HTERT RPE-1 (cell line): Measurements from ENCODE around the gene KRT78.
"Not testable (repeated sequence)": the region's sequence is repeated elsewhere in the genome, so short reads cannot be mapped to it uniquely, and the experiment has no call there.

ENCODE experiments used
- in situ Hi-C: fragments of 300-500 bp; cut with MboI; formaldehyde crosslinking; loops from 4 replicates; pipeline ENCODE4 v1.14.3; 2020; ENCODE audit warnings: low sequenced_read_pairs

Gene KRT78

DNA sequence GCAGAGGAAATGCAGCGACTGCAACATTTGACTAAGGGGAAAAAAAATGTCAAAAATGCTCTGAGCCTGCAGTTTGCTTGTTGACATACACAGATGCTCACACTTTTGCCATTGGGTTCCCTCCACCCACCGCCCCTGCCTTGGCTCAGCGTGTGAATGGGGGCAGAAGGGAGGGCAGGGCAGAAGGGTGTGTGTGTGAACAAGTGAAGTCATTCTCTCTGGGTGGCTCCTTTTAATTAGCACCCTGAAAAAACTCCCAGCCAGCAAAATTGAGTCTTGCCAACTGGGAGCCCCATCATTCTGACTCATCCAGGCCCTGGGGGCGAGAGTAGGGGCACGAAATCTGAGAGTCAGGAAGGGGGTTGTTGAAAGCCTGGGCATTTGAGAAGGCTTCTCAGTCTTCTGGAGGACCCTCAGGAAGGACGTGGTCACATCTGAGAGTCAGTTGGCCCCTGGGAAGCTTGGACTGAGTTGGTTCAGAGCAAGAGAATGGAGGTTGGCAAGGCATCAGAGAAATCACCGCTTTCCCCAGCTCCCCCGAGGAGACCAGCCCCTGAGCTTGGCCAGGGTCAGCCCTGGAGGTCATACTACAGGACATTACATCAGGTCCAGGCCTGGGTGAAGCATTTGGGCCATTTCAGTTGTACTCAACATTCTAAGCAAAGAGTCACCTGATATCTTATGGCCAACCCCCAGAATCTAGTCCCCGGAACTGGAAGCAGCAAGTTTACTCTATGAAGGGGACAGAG lies 22.7 kb upstream of the KRT78 start:
- in situ Hi-C loops = no loop called here

DNA sequence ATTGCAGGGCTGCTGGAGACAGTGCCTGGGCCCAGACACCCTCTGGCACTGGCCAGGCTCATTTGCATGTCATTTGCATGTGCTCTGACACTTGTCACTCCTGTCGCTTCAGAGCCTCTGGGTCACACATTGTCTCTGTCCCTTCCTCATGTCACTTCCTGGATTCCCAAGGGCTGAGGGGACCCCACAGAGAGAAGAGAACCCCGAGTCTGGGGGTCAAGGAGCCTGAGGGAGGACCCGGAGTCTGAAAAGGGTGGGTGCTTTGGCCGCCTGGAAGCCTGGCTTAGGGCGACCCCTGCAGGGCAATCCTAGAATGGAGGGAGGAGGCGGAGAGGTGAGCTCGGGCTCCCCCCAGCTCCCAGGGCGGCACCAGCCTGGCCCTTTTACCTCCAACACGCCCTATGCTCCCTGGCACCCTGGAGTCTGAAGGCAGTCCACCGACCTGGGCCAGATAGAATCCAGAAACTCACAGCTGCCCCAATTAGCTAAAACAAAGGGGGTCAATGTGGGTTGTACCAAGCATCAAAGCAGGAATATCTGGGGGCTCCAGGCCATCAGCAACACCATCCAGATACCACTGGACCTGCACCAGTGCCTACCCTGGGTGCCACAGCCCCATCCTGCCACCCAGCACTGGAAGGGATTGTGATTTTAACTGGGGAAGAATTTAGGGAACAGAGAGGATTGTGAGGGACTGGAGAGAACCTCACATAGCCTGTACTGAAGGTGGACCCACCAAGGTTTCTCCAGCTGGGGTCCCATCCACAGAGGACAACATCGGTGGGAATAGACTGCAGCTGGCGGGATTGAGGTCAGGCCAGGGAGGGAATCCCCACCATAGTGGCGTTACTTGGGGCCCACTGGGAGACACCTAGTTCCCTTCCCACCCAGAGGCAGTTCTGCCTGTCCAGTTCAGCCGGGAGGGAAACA lies 21.8 kb upstream of the KRT78 start:
- in situ Hi-C loops = no loop called here

DNA sequence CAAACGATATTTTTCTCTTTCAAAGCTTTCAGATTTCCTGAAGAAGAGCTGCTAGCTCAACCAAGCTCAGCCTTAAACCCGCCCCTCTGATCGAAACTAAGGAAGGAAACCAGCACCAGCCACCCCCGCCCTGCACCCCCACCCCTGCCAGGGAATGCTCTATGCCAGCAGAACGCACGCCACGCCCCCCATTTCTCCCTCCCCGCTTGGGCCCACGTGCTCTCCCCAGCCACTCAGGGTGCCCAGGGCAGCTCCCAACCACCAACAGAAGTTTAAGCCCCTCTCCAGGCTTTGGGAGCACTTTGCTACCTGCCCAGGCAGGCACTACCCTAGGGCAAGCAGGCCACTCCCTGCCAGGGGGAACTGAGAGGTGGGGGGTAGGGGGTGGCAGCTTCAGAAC lies 18.8 kb upstream of the KRT78 start:
- in situ Hi-C loops = no loop called here

DNA sequence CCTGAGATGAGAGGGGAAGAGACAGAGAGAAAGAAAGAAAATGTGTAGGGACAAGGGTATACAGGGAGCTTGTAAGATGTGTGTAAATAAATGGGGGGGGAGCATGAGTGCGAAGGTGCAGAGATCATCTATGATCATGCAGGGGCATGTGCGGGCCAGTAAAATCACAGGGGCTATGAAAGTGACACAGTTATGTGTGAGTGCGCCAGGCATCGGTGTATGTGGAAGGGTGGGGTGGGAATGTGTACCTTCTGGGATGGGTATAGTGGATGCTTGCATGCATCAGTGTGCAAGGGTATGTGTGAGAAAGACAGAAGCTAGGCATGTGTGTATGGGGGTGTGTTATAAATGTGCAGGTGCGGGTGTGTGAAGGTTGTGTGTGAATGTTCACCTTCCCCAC lies 18.4 kb upstream of the KRT78 start:
- in situ Hi-C loops = no loop called here

DNA sequence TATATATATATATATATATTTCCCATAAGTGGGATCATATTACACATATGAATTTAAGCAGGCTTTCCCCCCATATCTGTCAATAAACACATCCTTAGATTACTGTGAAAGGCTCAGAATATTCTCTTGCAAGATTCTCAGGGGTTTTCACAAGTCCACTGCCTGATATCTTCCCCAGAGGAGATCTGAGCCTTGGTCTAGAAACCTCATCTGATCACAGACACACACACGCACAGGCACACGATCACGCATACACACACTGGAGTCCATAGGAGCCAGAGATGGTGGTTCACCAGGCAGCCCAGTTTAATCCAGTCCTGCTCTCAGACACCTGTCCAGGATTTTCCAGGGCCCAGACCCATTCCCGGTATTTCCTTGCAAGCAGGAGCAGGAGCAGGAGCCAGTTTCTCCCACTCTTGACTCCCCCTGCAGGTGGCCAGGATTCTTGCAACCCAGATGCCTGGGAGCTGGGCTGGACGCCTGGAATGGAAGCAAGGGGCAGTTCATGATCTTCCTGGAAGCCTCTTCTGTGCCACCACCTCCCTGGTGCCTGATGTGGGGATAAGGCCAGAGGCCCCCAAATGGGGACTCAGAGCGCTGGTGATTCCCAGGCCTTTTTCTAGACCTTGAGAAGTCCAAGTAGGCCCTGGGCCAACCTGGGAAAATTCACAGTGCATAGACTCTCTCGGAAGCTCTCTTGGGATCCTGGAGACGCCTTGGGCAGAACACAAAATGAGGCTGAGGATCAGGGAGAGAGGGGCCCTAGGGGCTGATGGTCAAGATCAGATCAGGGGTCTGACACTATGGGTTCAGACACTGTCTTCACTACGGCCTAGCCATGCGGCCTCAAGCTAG lies 16.5 kb upstream of the KRT78 start:
- in situ Hi-C loops = no loop called here

DNA sequence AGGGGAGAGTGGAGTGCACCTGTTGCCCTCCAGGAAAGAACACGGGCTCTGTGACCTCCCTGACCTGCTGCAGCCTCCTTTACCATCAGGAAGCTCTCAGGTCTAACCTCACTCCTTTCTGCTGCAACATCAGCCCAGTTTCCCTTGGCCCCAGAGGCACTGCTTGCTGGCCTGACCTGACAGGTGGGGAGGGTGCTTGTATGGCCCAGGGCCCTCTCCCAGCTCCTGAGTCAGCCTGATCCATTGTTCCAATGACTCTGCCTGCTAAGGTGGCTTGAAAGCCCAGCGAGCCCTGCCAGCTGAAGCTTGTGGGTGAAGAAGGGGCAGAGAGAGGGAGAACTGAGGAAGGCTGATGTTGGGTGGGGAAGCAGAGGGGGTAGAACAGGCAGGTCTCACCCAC lies 13.2 kb upstream of the KRT78 start:
- in situ Hi-C loops = no loop called here

DNA sequence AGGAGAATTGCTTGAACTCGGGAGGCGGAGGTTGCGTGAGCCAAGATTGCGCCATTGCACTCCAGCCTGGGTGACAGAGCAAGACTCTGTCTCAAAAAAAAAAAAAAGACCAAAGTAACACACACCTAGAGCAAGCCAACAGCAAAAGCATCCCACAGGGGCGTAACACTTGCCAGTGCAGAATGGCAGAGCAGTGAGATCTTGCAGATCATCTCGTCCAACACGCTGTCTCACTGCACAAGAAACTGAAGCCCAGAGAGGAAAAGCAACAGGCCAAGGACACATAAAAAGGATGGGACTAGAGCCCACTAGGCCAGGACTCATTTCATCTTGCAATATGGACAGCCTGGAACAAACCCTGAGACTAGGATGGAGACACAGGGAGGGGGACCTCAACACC lies 12.7 kb upstream of the KRT78 start:
- in situ Hi-C loops = no loop called here

DNA sequence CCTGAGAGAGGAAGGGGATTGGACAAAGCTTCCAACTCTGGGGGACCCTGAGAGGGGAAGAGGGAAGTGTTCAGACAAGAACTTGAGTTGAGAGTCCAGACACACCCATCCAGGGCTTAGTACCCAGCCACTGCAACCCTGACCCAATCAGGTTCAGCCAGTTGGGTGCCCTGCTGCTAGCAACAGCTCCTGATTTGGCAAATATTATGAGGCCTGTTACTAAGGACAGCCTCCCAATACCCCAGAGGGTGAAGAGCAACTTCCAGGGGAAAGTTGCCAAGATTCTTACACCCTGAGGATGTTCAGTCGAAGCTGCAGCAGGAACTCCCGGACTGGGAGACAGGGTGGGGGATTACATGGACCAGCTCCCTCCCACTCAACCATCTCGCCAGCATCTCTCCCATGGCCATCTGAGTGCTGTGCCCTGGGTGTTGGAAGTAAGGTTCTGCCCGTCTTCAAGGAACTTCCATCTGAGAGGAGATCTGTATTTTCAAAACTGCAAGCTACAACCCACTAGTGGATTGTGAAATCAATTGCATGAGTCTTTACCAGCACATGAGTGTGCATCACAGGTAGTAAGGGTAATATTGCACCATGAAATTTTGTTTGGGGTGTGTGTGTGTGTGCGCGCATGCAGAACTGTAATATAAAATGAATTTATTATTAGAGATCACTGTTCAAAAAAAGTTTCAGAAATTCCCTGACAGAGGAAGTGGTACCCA lies 11.5 kb upstream of the KRT78 start:
- in situ Hi-C loops = no loop called here

DNA sequence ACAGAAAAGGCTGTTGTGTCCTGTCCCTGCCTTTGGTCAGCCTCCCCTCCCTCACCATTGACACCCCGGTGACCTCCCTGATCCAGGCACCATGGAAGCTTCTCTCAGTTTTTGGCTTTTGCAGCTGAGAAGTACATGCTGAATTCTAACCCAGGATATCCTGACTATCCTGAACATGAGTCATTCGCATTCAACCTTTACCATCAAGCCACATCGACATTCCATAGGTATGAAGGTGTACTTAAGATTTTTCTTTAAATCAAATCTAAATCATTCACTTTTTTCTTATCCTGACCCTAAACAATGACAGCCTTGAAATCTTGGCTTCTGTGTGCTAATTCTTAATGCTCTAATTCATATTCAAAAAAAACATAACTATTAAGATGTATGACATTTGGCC lies 8.7 kb upstream of the KRT78 start:
- in situ Hi-C loops = no loop called here

DNA sequence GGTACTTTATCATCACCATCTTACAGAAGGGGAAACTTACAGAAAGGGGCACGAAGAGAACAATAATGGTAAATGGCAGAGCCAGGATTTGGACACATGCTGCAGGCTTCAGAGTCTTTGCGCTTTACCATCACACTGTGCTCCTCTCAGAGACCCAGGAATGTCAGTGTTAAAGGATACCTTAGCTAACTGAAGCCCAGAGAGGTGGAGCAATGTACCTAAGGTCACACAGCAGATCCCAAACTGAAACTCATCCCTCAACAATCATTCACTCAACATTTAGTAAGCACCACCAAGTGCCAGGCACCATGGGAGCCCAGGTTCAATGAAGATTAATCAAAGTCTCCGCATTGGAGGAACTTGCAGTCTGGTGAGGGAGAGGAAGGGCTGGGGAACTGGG lies 8.0 kb upstream of the KRT78 start:
- in situ Hi-C loops = no loop called here

DNA sequence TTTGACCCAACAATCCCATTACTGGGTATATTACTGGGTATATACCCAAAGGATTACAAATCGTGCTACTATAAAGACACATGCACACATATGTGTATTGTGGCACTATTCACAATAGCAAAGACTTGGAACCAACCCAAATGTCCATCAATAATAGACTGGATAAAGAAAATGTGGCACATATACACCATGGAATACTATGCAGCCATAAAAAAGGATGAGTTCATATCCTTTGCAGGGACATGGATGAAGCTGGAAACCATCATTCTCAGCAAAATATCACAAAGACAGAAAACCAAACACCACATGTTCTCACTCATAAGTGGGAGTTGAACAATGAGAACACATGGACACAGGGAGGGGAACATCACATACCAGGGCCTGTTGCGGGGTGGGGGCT lies 7.3 kb upstream of the KRT78 start:
- in situ Hi-C loops = not testable (repeated sequence)

DNA sequence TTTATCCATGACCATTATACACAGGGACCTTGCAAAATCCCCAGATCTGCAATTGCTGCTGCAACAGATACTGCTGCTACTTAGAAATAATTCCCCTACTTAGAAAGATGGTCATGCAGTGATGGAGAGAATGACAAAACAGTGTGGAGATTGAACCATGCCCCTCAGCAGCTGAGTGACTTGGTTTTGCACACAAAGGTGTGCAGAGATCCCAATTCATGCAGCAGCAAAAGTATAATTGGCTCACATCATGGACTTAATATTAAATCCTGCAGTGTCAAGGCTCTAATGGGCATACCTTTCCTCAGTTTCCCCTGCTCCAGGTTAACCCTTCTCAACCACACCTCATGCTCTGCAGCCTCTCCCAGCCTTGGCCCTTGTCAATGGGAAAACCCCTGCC lies 3.0 kb upstream of the KRT78 start:
- in situ Hi-C loops = no loop called here

DNA sequence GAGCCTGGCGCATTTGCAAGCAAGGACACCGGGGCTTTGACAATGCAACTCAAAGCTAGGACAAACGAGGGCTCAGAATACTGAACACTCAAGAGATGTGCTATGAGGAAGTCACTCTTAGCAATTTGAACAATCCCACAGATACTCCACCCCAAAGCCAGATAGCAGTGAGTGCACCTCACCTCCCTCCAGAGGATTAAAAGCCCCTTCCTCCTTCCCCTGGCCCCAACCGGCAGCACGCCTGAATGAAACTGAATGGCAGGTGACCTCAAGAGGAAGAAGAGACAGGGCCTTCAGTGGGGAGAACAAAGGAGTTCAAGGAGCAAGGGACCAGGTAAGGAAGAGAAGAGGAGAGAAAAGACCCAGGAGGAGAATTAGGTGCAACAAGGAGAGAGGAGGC lies 1.9 kb upstream of the KRT78 start:
- in situ Hi-C loops = no loop called here

DNA sequence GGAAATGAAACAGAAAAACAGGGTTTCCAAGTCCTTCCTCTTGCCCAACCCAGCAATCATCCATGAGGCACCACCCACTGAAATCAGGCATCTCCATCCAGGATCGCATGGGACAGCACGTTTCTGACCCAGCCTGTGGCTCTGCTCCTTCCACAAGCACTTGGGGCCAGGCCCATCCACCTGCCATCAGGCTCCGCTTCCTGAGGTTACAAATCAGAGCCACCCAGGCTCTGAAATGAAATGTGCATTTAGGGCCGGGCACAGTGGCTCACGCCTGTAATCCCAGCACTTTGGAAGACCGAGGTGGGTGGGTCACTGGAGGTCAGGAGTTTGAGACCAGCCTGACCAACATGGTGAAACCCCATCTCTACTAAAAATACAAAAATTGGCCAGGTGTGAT lies 717 bp upstream of the KRT78 start:
- in situ Hi-C loops = no loop called here

DNA sequence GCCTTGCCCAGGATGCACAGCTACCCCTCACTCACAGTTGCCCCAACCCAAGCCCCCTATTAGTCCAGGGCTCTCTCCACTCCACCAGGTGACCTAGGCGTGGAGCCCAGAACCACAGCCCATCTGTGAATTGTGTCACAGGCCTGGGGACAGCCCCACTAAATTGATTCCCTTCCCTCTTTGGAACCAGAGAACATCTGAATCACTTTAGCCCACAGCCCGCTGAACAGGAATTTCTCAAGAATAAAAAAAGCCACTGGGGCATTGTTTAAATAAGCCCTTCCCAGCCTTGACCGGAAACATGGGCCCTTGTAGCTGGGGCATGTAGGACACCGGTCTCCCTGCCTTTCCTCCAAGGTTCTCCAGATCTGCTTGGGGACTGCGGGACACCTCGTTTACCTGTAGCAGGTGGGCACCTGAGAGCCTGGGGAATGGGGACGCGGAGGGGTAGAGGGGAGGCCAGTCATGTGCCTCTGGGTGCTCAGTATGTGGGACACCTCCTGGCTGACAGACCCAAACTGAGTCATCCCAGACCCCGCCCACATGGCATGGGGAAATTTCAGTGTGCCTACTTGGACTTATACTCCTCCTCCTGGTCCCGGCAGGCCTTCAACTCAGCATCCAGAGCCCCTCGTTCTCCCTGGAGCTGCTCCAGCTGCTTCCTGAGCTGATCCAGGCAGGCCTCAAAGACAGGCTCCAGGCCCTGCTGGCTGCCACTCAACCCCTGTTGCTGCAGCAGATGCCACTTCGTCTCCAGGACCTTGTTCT lies 1.3 kb downstream of the KRT78 start:
- in situ Hi-C loops = no loop called here

DNA sequence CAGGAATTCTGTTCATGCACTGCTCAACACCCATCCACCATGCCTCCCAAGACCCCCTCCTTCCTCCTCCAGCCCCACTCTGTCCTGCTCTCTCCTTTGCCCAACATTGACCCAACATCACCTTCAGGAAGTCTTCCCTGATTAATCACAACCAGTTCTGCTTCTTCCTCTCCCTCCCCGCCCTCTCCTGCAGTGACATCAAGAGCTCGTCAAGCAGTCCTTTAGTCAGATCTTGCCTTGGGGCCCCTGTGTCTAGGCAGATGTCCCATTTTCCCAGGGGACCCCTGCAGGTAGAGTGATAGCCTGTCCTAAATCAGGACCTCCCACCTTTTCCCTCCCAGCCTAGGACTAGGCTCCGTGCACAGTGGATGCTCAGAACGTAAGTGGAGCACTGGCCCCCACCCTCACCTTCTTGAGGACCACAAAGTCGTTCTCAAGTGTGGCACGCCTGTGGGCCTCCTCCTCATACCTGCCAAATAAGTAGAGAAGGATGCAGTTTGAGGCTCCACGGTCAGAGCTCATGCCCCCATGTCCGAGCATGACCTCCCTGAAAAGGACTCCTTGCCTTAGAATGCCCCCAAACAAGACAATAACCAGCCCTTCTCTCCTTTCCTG lies 2.3 kb downstream of the KRT78 start:
- in situ Hi-C loops = no loop called here

DNA sequence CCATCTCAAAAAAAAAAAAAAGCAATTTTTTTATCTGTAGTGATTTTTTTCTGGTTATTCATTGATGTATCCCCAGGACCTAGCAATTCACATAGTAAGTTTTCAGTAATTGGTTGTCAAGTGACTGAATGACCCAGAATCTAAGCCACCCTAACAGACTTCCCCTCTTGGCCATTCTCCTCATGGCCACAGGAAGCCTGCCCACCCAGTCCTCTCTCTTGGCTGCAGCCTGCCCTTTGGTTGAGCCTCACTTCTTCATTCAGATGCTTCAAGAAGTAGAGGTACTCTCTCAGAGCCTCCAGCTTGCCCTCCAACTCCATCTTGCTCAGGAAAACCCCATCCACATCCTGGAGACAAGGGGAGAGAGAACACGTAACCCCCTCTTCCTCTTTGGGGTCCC lies 2.8 kb downstream of the KRT78 start:
- in situ Hi-C loops = no loop called here

DNA sequence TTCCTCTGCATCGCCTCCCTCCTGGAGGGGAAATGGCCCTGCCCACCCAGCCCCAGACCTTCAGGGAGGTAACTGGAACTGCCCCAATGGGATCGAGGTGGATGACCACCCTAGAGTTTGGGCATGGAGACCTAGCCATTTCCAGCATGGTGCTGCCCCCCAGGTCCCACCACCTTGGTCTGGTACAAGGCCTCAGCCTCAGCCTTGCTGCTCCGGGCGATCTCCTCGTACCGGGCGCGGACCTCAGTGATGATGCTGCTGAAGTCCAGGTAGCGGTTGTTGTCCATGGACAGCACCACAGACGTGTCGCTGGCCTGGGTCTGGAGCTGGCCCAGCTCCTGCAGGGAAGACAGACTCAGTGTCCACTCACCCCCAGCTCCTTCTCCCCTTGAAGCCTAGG lies 4.4 kb downstream of the KRT78 start:
- in situ Hi-C loops = no loop called here

DNA sequence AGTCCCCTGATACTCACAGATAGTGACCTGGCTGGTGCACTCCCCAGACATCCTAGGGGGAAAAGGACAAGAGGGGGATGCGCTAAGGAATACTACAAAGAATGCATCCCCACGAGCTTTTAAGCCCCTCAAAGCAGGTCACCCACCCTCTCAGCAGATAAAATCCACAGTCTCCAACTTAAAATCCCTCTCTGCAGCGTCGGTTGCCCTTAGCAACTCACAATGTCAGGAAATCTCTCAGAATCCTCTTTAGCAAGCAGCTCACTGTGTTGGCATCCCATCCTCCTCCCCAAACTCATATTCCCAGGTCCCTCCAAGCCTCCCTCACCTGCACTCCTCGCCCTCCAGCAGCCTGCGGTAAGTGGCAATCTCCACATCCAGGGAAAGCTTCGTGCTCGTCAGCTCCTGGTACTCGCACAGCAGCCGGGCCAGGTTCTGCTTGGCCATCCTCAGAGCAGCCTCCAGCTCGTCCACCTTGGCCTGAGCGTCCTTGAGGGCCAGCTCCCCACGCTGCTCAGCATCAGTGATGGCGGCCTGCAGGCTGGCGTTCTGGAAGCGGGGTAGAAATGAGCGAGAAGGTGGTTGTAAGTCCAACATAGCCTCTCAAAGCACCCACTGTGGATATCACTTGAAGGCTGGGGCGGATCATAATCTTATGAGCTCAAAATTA lies 9.2 kb downstream of the KRT78 start:
- in situ Hi-C loops = no loop called here
